GM18499 (cell line): ENCODE measurements around the gene MACF1.
"Not testable (repeated sequence)": the region's sequence is repeated elsewhere in the genome, so short reads cannot be mapped to it uniquely, and the experiment has no call there.

Experiments
- ATAC-seq: cut with Tn5 transposase; IDR thresholded peaks from one replicate; pipeline ENCODE4 v1.9.1; 2021; ENCODE audit warnings: moderate number of reproducible peaks; ENCODE audit not compliant: insufficient read depth, unreplicated experiment

Gene MACF1

GRCh38 chr1:39208360-39208759 is 3.9 kb downstream of the MACF1 start:
- ATAC-seq: not testable (repeated sequence)

DNA sequence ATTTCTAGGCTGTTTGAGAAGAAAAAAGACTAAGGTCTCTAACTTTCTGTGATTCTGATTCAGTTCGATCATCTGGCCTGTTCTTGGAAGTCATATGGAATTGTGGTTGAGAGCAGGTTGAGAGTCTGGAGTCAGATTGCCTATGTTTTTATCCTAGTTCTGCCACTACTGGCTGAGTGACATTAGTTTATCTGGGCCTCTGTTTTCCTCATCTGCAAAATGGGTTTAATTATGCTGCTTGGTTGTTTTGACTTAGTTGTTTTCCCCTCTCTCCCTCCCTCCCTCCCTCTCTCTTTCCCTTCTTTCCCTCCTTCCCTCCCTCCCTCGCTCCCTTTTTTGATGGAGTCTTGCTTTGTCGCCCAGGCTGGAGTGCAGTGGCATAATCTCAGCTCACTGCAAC is 6.2 kb downstream of the MACF1 start:
- no peak for ATAC-seq

DNA sequence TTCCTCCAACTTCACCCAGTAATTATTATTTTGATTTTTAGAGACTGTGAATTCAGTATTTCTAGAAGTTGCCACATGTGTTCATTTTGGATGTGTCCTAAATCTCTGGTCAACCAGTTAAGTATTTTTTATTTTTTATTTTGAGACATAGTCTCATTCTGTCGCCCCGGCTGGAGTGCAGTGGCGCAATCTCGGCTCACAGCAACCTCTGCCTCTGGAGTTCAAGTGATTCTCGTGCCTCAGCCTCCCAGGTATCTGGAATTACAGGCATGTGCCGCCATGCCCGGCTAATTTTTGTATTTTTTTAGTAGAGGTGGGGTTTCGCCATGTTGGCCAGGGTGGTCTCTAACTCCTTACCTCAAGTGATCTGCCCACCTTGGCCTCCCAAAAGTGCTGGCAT is 8.0 kb downstream of the MACF1 start:
- ATAC-seq: no peak

GRCh38 chr1:39213511-39214002 is 9.1 kb downstream of the MACF1 start:
- no peak for ATAC-seq

DNA sequence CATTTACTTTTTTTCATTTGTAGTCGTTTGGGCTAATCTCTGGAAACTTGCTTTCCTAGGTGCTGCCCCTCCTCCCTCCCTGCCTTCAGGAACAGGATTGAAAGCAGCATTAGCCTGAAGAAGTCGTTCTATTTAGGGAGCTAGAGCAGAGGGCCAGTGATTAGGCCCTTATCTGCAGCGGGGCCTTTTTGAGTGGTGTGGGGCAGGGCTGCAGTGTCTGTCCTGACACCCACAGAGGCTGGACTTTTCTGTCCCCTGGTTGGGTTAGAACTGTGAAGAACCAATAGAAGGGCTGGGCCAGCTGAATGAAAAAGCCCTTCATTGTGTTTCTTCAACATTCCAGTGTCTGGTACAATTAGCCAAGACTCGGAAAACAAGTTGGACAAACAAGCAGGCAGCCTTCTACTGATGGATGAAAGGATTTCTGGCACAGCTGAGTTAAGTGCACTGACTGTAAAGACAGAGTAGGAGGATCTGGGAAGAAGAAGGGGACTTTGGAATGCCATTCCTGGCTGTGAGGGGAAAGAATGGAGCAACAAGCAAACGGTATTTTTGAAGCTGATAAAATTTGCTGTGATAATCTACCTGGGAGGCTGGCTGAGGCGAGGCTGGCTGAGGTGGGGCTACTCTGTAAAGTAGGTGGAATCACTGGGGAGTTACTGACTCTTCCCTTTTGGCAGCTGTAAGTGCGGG is 9.7 kb downstream of the MACF1 start:
- ATAC-seq: no peak

- no peak for ATAC-seq
Observed at GRCh38 chr1:39214714-39214997, 10.2 kb downstream of the MACF1 start.

DNA sequence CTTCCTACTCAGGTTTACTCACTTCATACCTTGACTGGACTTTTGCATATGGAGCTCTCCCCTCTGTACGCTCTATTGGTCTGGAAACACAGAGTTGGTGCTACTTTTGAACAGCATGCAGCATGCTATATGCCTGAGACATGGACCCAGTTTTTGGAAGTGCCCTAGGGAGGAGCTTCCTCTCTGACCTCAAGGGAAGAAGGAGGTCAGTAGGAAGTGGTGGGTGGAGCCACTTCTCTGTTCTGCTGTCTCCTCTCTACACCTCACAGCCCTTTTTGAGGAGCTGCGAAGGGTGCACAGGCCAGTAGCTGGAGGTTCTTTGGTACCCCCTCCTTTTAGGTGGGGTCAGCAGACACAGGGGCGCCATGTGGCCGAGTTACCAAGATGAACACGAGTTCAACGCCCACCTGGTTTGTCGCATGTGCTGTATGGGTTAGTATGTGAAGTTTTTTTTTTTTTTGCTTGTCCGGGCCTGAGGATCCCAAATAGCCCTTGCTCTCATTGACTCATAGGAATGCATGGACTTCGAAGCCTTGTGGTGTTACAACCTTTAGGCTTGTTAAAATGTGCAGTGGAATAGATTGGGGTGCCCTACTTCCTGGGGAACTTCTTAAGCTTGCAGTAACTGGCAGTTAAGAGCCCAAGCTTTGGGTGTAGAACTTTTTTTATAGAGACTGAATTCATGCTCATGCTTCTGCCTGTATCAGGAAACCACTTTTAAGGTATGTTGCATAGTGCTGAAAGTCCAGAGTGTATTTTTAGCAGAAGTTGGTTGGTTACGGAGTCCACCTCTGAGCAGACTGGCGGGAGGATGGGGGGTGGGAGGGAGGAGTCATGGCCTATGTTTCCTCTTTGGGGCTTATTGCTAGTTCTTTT is 10.7 kb downstream of the MACF1 start:
- ATAC-seq: peak; percentile 41

DNA sequence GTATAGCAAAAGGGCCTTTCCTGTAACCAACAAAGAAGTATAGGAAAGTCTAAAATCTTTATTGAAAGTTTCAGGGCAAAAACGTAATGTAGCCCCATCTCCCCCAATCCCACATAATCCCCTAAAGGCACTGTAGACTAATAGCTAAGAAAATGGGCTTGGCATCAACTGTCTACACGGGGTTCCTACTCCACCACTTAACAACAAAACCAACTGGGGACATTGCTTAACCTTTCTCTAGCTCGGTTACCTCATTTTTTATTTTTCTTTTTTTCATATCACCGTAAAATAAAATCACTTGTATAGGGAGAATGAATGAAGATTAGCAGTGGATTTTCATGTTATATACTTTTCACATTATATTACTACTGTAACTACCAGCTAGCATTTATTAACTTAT is 12.3 kb downstream of the MACF1 start:
- no peak for ATAC-seq

DNA sequence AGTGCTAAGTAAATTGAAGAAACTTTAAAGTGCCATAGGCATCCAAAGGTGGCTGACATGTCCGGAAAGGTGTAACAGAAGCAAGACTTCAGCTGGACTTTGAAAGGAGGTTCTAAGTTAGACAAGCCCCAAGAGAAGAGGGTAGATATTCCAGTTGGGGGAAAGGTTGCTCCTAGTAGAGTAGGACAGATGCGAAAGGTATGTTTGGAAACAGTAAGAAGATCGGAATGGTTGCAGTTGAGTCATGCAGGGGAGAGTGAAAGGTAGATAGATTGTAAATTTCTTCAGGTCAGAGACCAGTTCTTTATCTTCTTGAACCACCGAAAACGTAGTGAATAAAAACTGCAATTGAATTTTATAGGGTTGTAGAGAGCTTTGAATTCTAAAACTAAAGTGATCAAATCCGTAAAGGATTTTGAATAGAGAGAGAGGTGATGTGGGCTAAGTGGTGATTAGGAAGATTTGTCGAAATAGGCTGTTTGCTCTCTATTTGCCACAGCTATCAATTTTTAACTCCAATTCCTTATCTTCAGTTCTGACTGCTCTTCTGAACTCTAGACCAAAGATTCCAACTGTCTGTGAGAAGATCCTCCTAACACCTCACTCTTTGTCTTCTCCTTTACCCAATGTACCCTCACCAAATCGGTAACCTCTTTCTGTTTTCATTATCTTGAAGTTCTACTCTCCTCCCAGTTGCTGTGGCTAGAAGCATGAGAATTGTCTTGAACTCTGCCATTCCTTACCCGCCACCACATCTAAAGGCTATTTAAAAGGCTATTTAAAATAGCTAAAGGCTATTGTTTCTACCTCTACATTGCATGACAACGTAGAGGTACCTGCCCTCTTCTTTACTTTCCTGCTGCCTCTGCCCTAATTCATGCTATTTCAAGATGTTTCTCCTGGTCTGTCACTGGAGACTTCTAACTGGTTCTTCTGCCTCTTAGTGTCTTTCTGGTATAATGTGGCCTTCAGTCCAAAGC is 16.7 kb downstream of the MACF1 start:
- no peak for ATAC-seq

GRCh38 chr1:39224295-39224829 is 19.9 kb downstream of the MACF1 start:
- no peak for ATAC-seq

DNA sequence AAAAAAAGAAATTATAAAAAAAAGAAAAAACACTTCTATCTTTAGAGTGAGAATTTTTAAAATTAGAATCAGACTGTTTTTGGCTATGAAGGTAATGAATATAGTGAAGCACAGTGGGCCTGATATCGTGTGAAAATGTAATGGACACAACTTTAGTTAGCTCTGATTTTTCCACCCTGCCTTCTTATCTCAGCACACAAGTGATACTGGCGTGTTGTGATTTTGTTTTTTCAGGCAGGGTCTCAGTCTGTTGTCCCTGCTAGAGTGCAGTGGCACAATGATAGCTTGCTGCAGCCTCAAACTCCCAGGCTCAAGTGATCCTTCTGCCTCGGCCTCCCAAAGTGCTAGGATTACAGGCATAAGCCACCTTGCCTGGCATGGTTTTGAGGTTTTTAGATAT is 22.3 kb downstream of the MACF1 start:
- ATAC-seq: no peak

- ATAC-seq: no peak
Observed at GRCh38 chr1:39228252-39228651, 23.8 kb downstream of the MACF1 start.

DNA sequence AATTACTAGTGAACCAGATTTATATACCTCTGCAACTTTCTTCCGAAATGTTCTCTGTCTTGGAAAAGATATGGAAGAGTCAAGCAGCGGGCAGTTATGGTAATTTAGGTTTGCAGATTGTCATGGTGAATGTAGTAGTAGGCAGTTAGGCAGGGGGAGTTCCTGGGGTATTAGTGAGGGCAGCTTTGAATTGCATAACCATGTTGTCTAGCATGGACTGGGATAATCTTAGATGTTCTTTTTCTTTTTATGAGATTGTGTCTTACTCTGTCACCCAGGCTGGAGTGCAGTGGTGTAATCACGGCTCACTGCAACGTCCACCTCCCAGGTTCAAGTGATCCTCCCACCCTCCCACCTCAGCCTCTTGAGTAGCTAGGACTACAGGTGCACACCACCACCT is 25.0 kb downstream of the MACF1 start:
- ATAC-seq: no peak

- ATAC-seq: no peak
Observed at GRCh38 chr1:39230261-39231190, 26.0 kb downstream of the MACF1 start.

- no peak for ATAC-seq
Observed at GRCh38 chr1:39236971-39237370, 32.5 kb downstream of the MACF1 start.

- ATAC-seq: no peak
Observed at GRCh38 chr1:39238476-39238875, 34.0 kb downstream of the MACF1 start.

GRCh38 chr1:39239968-39240367 is 35.5 kb downstream of the MACF1 start:
- no peak for ATAC-seq

GRCh38 chr1:39243302-39243701 is 38.8 kb downstream of the MACF1 start:
- no peak for ATAC-seq

GRCh38 chr1:39250460-39251240 is 46.2 kb downstream of the MACF1 start:
- ATAC-seq: no peak
